GM21528 (cell line): ENCODE data around the gene IMPDH2.
A peak's percentile ranks its signal among the peaks of the same experiment; 100 is the strongest.

ENCODE experiments used
- ATAC-seq: cut with Tn5 transposase; IDR thresholded peaks from one replicate; pipeline ENCODE4 v1.9.1; 2021; ENCODE audit warnings: mild to moderate bottlenecking, moderate library complexity; ENCODE audit not compliant: unreplicated experiment, low FRiP score

Gene IMPDH2

GRCh38 chr3:49007068-49007770 is 22.0 kb downstream of the IMPDH2 start, which contains the start of gene WDR6:
Gene WDR6 (plus strand): TSS chr3:49007391. CDS start chr3:49007432, 41 bp downstream.
- peak; percentile 78 for ATAC-seq

GRCh38 chr3:49006408-49007067 is 22.7 kb downstream of the IMPDH2 start:
- peak; percentile 3 for ATAC-seq

- no peak for ATAC-seq
These were observed 23.2 kb downstream of the IMPDH2 start for GRCh38 chr3:49005998-49006397.

- ATAC-seq: no peak
These were observed 23.9 kb downstream of the IMPDH2 start for GRCh38 chr3:49005303-49005680.

GRCh38 chr3:49004352-49005302 is 24.6 kb downstream of the IMPDH2 start:
- ATAC-seq: no peak

GRCh38 chr3:49001155-49001554 is 28.0 kb downstream of the IMPDH2 start:
- ATAC-seq: no peak

- no peak for ATAC-seq
These were observed 29.9 kb downstream of the IMPDH2 start for GRCh38 chr3:48999085-48999858.

GRCh38 chr3:48997714-48998637 is 31.2 kb downstream of the IMPDH2 start:
- no peak for ATAC-seq

GRCh38 chr3:48997102-48997635 is 32.0 kb downstream of the IMPDH2 start:
- ATAC-seq: no peak

- no peak for ATAC-seq
These were observed 32.6 kb downstream of the IMPDH2 start for GRCh38 chr3:48996640-48997039.

GRCh38 chr3:48993834-48994233 is 35.4 kb downstream of the IMPDH2 start:
- ATAC-seq: no peak

- no peak for ATAC-seq
These were observed 37.2 kb downstream of the IMPDH2 start for GRCh38 chr3:48991851-48992545.

GRCh38 chr3:48990636-48991469 is 38.3 kb downstream of the IMPDH2 start:
- ATAC-seq: peak; percentile 17

- ATAC-seq: peak; percentile 41
These were observed 39.2 kb downstream of the IMPDH2 start, which contains the start of gene P4HTM for GRCh38 chr3:48989796-48990635. Gene P4HTM (plus strand): TSS chr3:48990241. CDS start chr3:48990257, 16 bp downstream.

GRCh38 chr3:48989126-48989795 is 39.9 kb downstream of the IMPDH2 start:
- ATAC-seq: no peak

GRCh38 chr3:48985831-48986376 is 43.3 kb downstream of the IMPDH2 start:
- ATAC-seq: no peak
